Measurements from ENCODE around the gene CD36.

The CD36 gene

DNA sequence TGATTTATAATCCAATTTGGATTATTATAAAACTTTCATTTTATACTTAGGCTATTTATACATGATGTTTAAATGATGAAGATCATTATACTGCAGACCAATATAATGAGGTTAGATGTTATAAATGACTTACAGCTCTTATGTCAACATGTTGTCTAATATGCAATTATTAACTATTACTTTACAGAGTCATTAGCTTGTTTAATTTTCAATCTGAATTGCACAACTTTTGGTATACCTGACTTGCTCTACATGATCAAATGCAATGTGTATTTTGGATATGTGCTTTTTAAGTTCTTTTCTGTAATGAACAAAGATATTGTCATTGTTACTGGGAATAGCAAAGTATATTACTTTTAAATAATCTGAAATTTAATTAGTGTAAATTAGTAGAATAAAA lies 569 bp downstream of the CD36 start:
- Histone ChIP-seq H3K9me3 (no peaks in the 10 kb centered on the region), H3K4me3 (no peak overlapping the region), H3K27ac (no peak overlapping the region), H3K4me1 (peaks cover 0 to 3% (median 0%) of the 10 kb centered on the region in 4 donors), H3K36me3 (no peaks in the 10 kb centered on the region), H3K27me3 (no peaks in the 10 kb centered on the region)
- intact Hi-C loops (cut with DNase I; ENCODE audit: low total_unique reads): no loop called here
- no peak for TF ChIP-seq CTCF (IDR thresholded peaks at IDR 0.05)
- DNase-seq: no peak

DNA sequence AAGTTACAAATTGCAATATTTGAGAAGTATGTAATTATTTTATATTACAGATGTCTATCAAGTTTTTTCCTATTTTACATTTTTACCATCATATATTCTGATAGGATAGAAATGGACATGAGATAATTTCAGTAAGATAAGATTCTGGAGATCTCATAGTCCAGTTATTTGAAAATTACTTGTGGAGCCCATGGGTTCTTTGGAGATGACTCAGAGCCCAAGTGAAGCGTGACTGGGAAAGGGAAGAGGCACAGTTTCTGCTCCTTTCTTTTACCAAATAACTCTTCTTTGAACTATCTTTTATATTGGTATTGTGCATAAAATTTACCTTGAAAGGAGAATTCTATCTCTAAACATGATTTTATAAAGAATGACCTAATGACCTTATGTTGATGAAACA lies 2.4 kb downstream of the CD36 start:
- Histone ChIP-seq H3K27me3 (no peaks in the 10 kb centered on the region), H3K9me3 (no peaks in the 10 kb centered on the region), H3K4me3 (no peak overlapping the region), H3K36me3 (no peaks in the 10 kb centered on the region), H3K27ac (no peak overlapping the region), H3K4me1 (peaks cover 0 to 3% (median 0%) of the 10 kb centered on the region in 4 donors)
- no peak for TF ChIP-seq CTCF (IDR thresholded peaks at IDR 0.05)
- intact Hi-C loops (cut with DNase I; ENCODE audit: low total_unique reads): no loop called here
- DNase-seq: no peak

DNA sequence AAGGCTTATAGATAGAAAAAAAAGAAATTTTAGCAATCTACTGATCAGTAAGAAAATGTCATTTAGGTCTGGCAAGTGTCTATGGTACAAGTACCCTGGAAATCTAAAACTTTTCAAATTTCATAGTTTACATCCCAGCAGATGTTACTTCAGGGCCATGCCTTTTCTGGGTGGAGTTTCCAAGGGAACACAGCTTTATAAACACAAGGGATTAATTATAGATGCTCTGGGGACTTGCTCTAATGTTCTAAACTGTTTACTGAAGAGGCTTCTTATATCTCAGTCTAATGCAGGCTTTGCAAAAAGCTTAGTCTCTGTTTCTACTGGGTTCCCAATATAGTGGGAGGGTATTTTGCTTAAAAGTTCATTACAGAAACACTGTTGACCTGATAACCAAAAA lies 3.1 kb downstream of the CD36 start:
- H3K27me3 ChIP-seq: no peaks in the 10 kb centered on the region
- H3K36me3 ChIP-seq: no peaks in the 10 kb centered on the region
- H3K9me3 ChIP-seq: no peaks in the 10 kb centered on the region
- no peak overlapping the region for H3K4me3 ChIP-seq
- H3K4me1 ChIP-seq: peaks cover 0 to 3% (median 0%) of the 10 kb centered on the region in 4 donors
- intact Hi-C loops (cut with DNase I; ENCODE audit: low total_unique reads): no loop called here
- TF ChIP-seq CTCF (IDR thresholded peaks at IDR 0.05): no peak
- DNase-seq: no peak
- no peak overlapping the region for H3K27ac ChIP-seq

- no peak for DNase-seq
- no peaks in the 10 kb centered on the region for H3K4me1 ChIP-seq
- no peak for TF ChIP-seq CTCF (IDR thresholded peaks at IDR 0.05)
- H3K27ac ChIP-seq: no peak overlapping the region
- H3K9me3 ChIP-seq: no peaks in the 10 kb centered on the region
- intact Hi-C loops (cut with DNase I; ENCODE audit: low total_unique reads): no loop called here
- H3K4me3 ChIP-seq: no peak overlapping the region
- H3K36me3 ChIP-seq: no peaks in the 10 kb centered on the region
- H3K27me3 ChIP-seq: no peaks in the 10 kb centered on the region
Measured at GRCh38 chr7:80642871-80643270, 4.4 kb downstream of the CD36 start.

DNA sequence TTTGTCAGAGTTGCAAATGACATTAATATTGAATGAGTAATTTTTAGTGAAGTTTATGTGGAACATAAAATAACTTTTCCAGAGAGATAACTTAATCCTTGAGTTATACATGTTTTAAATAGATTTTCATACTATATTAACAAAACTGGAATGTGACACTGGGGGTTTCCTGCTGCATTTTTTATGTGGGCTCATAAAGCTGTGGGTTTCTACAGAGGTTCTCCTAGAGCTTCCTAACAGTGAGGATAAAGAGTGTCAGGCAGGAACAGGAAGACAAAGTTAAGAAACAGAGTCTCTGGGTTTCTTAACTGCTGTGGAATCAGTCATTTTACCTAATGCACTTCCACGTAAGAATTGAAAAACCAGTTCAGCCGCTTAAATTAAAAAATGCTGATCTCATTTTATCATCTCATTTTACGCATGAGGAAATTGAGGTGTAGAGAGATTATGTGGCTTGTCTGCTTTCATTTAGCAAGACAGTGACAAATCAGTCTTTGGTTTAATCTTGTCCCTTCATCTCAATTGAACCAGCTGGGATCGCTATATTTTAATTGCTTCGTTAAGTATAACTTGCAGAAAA lies 5.0 kb downstream of the CD36 start:
- no peak for DNase-seq
- Histone ChIP-seq H3K4me3 (no peak overlapping the region), H3K9me3 (no peaks in the 10 kb centered on the region), H3K27me3 (no peaks in the 10 kb centered on the region), H3K27ac (no peak overlapping the region), H3K4me1 (no peaks in the 10 kb centered on the region), H3K36me3 (no peaks in the 10 kb centered on the region)
- intact Hi-C loops (cut with DNase I; ENCODE audit: low total_unique reads): no loop called here
- no peak for TF ChIP-seq CTCF (IDR thresholded peaks at IDR 0.05)

DNA sequence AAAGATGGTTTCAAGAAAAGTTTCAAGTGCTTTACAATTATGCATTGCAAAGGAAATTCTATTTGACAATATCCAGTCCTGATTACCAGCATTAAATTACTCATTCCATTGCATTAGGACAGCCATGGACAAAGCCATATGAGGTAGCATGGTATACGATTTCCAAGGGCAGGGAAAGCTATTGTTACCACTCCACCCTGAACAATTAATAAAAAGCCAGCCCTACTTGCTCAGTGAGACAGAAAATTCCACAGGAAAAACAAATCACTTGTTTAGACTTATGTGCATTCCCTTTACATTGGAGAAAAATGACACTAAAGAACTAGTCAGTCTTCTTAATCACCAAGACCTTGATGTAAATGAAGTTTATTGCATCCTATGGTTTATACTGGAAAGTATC lies 5.6 kb downstream of the CD36 start:
- DNase-seq: no peak
- H3K27ac ChIP-seq: no peak overlapping the region
- no peaks in the 10 kb centered on the region for H3K36me3 ChIP-seq
- H3K9me3 ChIP-seq: no peaks in the 10 kb centered on the region
- H3K4me1 ChIP-seq: no peaks in the 10 kb centered on the region
- H3K27me3 ChIP-seq: no peaks in the 10 kb centered on the region
- intact Hi-C loops (cut with DNase I; ENCODE audit: low total_unique reads): no loop called here
- no peak overlapping the region for H3K4me3 ChIP-seq
- no peak for TF ChIP-seq CTCF (IDR thresholded peaks at IDR 0.05)
